HS-27A (cell line): ENCODE measurements around the gene ZEB1.
"Not testable (repeated sequence)": the region's sequence is repeated elsewhere in the genome, so short reads cannot be mapped to it uniquely, and the experiment has no call there.

Experiments used
- DNase-seq: peaks from one replicate; pipeline ENCODE4 v3.0.0-alpha.2; 2012; ENCODE audit warnings: low read depth, missing footprints

ZEB1 gene

DNA sequence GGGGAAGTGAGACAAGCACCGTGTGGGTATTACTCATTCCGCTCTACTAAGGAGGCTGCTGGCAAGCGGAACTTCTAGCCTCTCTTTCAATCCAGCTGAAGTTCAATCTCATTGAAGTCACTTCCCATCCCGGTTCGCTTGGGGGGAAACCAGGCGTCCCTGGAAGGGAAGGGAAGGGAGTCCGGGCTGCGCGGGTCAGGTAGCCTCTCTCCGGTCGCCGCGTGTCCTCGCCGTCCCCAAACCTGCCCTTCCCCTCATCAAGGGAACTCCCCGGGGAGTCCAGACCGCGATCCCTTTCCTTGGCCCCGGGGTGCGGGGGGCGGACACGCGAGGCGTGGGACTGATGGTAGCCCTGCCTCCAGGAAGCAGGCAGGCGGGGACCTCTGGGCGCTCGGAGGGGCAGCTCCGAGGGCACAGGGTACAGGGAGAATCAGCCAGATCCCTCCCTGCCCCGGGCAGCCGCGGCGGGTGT, 598 bp upstream of the ZEB1 start:
- no peak for DNase-seq

- DNase-seq, result no peak
Observed at GRCh38 chr10:31319602-31320549, 860 bp downstream of the ZEB1 start.

GRCh38 chr10:31320550-31321211, 1.7 kb downstream of the ZEB1 start:
- no peak for DNase-seq

- DNase-seq, result no peak
Observed at GRCh38 chr10:31321396-31321941, 2.5 kb downstream of the ZEB1 start.

DNA sequence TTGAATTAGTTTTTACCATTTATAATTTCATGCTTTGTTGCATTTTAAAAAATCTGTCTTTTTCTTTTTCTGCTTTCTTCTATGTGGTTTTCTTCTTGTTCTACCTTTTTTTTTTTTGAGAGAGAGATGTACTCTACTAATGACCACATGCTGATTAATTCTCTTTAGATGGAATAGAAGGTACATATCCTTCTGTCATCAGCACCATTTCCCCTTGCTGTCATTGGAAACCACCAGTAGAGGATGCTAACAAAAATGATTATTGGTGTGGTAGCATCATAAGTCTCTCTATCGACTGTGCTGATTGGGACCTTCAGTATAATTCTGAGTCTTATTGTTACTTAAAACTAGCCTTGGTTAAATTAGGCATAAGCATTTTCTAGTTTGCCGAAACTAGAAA, 3.6 kb downstream of the ZEB1 start:
- DNase-seq, result no peak

GRCh38 chr10:31340343-31340742, 21.3 kb downstream of the ZEB1 start:
- DNase-seq, result no peak

GRCh38 chr10:31341552-31341951, 22.5 kb downstream of the ZEB1 start:
- DNase-seq, result no peak

DNA sequence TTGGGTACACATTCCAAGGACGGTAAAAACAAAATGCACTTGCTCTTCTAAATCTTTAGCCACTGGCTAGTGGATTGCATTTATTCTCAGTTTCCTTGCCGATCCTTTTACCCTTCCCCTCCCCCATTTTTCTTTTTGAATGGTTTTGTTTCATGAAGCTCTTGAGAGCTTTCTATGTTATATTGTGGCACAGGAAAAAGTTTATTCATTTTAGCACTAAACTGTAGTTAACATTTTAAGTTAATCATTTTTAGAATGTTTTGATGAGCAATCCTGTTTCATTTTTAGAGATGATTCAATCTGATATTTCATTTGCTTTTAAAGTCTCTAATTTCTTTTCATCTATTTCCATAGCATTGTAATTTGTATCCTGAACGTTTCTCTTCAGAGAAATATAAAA, 24.0 kb downstream of the ZEB1 start:
- no peak for DNase-seq

GRCh38 chr10:31343551-31343950, 24.5 kb downstream of the ZEB1 start:
- no peak for DNase-seq

DNA sequence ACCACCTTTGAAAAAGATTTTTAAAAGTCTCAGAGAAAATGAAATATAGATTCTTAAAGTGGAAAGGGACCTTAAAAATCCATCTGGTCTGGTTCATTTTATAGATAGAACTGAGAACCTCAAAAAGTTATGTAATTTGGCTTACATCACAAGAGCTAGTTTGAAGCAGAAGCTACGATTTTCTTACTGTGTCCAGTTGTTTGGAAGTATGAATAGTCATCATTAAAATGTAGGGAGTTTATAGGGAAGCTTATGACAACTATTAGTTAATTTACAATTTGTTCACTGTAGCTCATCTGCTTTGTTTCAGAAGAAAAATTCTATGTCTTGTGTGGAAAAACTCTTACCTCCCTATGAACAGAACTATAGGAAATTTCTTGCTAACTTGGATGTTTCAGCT, 26.9 kb downstream of the ZEB1 start:
- DNase-seq, result no peak

- DNase-seq, result no peak
Observed at GRCh38 chr10:31346953-31347352, 27.9 kb downstream of the ZEB1 start.

DNA sequence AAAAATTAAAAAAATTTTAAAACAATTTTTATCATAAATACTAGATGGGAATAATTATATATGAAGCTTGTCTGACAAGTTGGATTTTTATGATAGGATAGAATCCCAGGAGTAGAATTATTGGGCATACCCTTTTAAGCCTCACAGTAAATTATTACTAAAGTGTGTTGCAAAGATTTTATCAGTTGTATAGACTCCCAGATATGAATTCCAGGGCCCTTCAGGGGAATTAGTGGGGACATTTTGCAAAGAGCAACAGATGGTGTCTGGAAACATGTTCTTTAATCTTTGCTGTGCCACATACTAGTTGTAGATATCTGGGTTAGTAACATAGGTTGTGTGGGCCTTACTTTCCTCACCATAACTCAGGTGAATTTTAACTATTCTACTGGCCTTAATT, 28.7 kb downstream of the ZEB1 start:
- DNase-seq, result no peak

- DNase-seq, result no peak
Observed at GRCh38 chr10:31350891-31351290, 31.9 kb downstream of the ZEB1 start.

- DNase-seq, result no peak
Observed at GRCh38 chr10:31352436-31353226, 33.6 kb downstream of the ZEB1 start.

DNA sequence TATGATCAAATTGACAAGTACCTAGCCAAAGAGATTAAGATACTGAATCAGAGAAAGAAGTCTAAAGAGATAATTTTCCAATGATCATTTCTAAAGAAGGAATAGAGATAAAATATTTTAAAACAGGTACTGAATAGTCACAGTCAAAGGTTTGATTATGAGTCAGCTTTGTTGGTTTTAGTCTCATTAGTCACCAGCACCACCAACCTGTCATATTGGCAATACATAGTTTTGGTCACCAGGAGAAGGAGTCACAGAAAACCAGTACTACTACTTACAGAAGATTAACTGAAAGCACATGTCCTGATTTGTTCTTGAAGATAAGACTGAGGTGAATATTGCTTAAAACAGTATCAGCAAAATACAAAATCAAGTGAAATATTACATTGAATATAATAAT, 34.6 kb downstream of the ZEB1 start:
- no peak for DNase-seq

DNA sequence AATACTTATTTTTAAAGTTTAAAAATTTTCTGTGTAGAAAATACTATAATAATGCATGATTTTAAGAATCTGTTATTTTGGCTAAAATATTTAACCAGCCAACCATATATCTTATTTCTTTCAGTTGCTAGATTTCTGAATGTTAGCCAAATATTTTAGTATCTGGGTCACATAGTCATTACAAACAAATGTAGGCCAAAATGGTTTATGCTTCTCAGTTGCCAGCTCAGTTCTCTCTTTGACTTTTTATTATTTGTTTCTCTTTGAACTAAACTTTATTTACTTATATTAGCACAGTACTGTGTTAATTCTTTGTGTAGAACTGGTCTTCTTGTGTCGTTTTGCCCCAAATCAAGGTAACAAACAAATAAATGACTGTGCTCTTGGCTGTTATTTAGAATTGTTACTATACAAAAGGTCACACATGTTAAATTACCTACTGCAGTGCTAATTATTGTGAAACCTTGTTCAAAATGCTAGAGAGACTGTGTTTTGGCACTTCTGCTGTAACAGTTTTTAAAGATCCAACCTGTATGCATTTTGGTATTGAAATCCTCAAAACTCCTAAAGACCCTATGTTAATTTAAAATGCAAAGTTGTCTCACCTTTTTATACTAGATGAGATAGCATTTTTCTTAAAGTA, 39.8 kb downstream of the ZEB1 start:
- DNase-seq, result no peak

- DNase-seq, result no peak
Observed at GRCh38 chr10:31359979-31360378, 41.0 kb downstream of the ZEB1 start.

DNA sequence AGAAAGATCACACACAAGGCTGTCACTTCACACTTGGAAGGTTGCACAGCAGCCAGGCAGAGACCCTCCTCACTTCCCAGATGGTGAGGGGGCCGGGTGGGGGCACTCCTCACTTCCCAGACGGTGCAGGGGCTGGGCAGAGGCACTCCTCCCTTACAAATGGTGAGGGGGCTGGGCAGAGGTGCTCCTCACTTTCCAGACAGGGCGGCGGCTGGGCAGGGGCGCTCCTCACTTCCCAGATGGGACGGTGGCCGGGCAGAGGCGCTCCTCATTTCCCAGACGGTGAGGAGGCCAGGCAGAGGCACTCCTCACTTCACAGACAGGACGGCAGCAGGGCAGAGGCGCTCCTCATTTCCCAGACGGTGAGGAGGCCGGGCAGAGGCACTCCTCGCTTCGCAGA, 42.5 kb downstream of the ZEB1 start:
- not testable (repeated sequence) for DNase-seq

GRCh38 chr10:31362023-31362641, 43.1 kb downstream of the ZEB1 start:
- DNase-seq, result no peak

DNA sequence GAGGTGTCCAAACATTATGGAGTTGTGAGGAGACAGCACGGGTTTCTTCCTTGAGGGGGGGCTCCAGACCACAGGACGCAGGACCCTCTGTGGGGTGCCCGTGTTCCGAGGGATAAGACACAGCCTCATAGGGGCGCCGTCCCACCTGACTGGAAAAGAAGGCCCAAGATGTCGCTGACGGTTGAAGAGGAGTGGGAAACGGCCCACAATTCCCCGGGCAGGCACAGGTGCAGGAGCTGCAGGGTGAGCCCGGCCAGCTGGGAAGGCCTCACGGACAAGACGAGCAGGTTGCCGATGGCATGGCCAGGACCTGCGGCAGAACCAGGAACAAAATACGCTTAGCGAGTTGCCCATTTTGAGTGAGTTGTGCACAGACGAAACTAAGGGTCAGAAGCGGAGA, 44.7 kb downstream of the ZEB1 start:
- DNase-seq, result not testable (repeated sequence)

DNA sequence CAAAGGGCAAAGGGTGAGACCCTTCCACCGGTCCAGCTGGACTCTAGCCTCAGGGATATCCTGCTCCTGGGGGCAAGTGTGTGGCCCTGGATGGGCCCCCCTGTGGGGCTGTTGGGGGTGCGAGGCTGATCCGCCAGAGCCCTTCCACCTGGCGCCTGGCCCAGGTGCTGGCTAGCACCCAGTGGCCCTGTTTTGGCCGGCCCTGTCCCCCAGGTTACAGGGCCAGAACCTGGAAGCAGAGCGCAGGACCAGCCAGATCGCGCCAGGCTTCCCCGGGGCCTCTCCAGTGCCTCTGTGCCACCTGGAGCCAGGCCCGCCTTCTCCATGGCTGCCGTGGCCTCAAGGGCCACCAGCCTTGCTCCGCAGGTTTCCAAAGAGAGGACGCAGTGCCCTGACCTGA, 45.2 kb downstream of the ZEB1 start:
- DNase-seq, result not testable (repeated sequence)
